Fibroblast of mammary gland (primary cell): ENCODE measurements around the gene IL23A.
"Not testable (repeated sequence)": the region's sequence is repeated elsewhere in the genome, so short reads cannot be mapped to it uniquely, and the experiment has no call there.

Source experiments
- DNase-seq: peaks from one replicate; pipeline ENCODE4 v3.0.0-alpha.2; 2010; ENCODE audit warnings: low read depth
- H3K4me3 ChIP-seq: 2 replicates; pipeline ENCODE4 v1.5.1; 2011; ENCODE audit warnings: low read depth, mild to moderate bottlenecking, low read length, moderate library complexity; ENCODE audit not compliant: control insufficient read depth
- CTCF ChIP-seq: conservative IDR thresholded peaks from 2 replicates; pipeline ENCODE4 v1.5.1; 2011; ENCODE audit warnings: low read depth, low read length, inconsistent platforms; ENCODE audit not compliant: control insufficient read depth, insufficient read depth

The IL23A gene

GRCh38 chr12:56311003-56311402, 27.7 kb upstream of the IL23A start:
- no peak for TF ChIP-seq CTCF

GRCh38 chr12:56315249-56315621, 23.4 kb upstream of the IL23A start:
- TF ChIP-seq CTCF: no peak
- DNase-seq: no peak
- peak overlapping the region; percentile 94 for H3K4me3 ChIP-seq

More at GRCh38 chr12:56311003-56311402, 27.7 kb upstream of the IL23A start:
- DNase-seq: no peak
- H3K4me3 ChIP-seq: no peak overlapping the region

GRCh38 chr12:56315622-56316473, 22.8 kb upstream of the IL23A start, which contains the start of gene CNPY2:
Gene CNPY2 (minus strand): TSS chr12:56315988. CDS start chr12:56315217, 771 bp downstream.
- no peak for TF ChIP-seq CTCF
- DNase-seq: peak; percentile 96
- peak within 1 kb of the TSS; percentile 94 for H3K4me3 ChIP-seq

- no peak overlapping the region for H3K4me3 ChIP-seq
- no peak for DNase-seq
- TF ChIP-seq CTCF: no peak
These were observed 21.0 kb upstream of the IL23A start for GRCh38 chr12:56317675-56318074.

- H3K4me3 ChIP-seq: no peak overlapping the region
- peak; percentile 59 for DNase-seq
- TF ChIP-seq CTCF: no peak
These were observed 17.7 kb upstream of the IL23A start for GRCh38 chr12:56321027-56321426.

- not testable (repeated sequence) for DNase-seq, H3K4me3 ChIP-seq
These were observed 17.1 kb upstream of the IL23A start for GRCh38 chr12:56321610-56322009.

GRCh38 chr12:56324206-56324605, 14.5 kb upstream of the IL23A start:
- no peak for DNase-seq
- TF ChIP-seq CTCF: no peak
- no peak overlapping the region for H3K4me3 ChIP-seq
